Endometrial microvascular endothelial cells (primary cell): ENCODE measurements around the gene USH1G. TPM values are rescaled to one million over a fixed set of nuclear protein-coding genes. Genes with fewer than 3 reads are reported as not detected.
"Not testable (repeated sequence)": the region's sequence is repeated elsewhere in the genome, so short reads cannot be mapped to it uniquely, and the experiment has no call there.

Source experiments
- in situ Hi-C: cut with HindIII; loops from 2 replicates; pipeline ENCODE4 v1.10.0; 2017; ENCODE audit warnings: low sequenced_read_pairs, low pct_unique_long_range_greater_than_20kb; ENCODE audit errors: inconsistent ontology term
- total RNA-seq: library from RNA; depleted of rRNA; stranded (reverse); fragments of >200 nt; gene quantifications from one replicate; pipeline ENCODE4 v1.2.3, GENCODE V29; 2015; ENCODE audit errors: inconsistent ontology term

The USH1G gene
- total RNA-seq, 1 donor from 2014 or later = not detected

DNA sequence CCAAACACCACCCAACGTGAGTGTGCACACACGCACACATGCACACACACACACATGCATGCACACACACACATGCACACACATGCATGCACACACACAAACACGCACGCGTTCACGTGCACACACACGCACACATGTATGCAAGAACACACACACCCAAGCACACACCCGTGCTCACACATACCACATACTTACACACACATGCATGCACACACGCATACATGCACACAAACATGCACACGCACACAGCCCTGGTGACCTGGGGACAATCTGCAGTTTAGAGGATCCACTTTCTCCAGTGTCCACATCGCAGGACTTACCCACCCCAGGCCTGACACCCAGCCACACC lies 6.2 kb downstream of the USH1G start:
- in situ Hi-C loops = no loop called here

DNA sequence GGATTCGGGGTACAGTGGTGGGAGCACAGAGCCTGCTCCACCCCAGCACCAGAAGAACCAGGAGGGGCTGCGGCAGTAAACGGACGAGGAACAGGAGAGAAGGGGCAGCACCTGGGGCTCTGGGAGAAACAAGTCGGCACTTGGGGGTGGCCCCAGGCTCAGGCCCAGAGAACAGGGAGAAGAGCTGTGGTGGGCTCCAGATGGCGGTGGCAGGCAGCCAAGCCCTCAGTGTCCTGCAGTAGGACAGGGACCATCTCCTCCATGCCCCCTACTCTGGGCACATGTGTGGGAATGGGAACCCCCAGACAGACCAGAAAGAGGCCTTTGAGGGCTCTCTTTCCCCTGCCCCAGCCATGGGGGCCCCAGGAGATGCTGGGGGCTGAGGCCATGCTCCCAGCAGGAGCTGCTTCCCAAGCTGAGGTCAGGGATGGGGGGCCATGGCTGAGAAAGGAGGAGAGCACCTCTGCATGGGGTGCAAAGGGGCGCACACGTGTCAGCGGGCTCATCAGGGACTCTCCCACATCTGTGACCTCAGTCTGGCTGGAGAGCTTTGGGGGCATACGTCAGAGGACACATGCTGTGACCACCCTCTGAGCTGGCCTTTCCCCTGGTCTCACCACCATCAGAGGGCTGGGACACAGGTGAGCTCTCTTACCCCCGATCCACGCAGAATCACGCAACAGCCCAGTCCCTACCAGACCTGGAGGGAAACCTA lies 6.8 kb downstream of the USH1G start:
- in situ Hi-C loops = no loop called here

DNA sequence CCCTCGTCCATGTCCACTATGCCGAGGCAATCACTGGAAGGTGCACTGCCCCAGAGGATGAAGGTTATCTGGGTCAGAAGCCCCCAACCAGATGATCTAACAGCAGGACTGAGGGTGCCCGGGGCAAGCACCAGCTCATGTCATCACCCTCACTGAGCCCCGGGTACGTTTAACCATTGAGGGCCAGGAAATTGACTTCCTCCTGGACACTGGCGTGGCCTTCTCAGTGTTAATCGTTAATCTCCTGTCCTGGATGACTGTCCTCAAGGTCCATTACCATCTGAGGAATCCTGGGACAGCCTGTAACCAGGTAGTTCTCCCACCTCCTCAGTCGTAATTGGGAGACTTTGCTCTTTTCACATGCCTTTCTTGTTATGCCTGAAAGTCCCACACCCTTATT lies 11.6 kb downstream of the USH1G start:
- in situ Hi-C loops = not testable (repeated sequence)

DNA sequence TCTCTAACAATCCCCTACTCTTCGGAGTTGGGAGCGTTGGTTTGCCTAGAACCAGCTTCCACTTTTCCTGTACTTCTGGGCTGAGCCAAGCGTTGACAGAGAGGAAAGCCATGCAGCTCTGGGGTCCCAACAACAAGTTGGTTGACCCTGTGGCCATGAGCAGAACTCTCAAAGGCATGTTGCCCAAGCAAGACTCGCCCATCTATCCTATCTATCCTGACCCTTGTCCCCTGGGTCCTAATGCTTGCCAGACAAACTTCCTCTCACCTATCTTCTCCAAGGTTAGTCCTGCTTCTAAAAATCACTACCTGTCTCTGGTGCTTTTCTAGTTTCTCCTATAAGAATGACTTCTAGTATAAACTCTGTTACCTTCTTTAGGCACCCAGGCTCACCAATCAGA lies 14.0 kb downstream of the USH1G start:
- in situ Hi-C loops = not testable (repeated sequence)

DNA sequence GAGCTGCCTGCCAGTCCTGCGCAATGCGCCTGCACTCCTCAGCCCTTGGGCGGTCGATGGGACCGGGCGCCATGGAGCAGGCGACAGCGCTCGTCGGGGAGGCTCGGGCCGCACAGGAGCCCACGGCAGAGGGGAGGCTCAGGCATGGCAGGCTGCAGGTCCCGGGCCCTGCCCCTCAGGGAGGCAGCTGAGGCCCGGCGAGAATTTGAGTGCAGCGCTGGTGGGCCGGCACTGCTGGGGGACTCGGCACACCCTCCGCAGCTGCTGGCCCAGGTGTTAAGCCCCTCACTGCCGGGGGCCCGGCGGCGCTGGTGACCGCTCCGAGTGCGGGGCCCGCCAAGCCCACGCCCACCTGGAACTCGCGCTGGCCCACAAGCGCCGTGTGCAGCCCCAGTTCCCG lies 16.0 kb downstream of the USH1G start:
- in situ Hi-C loops = no loop called here

DNA sequence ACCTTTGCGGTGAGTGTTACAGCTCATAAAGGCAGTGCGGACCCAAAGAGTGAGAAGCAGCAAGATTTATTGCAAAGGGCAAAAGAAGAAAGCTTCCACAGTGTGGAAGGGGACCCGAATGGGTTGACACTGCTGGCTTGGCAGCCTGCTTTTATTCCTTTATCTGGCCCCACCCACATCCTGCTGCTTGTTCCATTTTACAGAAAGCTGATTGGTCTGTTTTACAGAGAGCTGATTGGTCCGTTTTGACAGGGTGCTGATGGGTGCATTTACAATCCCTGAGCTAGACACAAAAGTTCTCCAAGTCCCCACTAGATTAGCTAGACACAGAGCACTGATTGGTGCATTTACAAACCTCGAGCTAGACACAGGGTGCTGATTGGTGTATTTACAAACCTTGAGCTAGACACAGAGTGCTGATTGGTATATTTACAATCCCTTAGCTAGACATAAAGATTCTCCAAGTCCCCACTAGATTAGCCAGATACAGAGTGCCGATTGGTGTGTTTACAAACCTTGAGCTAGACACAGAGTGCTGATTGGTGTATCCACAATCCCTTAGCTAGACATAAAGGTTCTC lies 16.8 kb downstream of the USH1G start:
- in situ Hi-C loops = not testable (repeated sequence)

DNA sequence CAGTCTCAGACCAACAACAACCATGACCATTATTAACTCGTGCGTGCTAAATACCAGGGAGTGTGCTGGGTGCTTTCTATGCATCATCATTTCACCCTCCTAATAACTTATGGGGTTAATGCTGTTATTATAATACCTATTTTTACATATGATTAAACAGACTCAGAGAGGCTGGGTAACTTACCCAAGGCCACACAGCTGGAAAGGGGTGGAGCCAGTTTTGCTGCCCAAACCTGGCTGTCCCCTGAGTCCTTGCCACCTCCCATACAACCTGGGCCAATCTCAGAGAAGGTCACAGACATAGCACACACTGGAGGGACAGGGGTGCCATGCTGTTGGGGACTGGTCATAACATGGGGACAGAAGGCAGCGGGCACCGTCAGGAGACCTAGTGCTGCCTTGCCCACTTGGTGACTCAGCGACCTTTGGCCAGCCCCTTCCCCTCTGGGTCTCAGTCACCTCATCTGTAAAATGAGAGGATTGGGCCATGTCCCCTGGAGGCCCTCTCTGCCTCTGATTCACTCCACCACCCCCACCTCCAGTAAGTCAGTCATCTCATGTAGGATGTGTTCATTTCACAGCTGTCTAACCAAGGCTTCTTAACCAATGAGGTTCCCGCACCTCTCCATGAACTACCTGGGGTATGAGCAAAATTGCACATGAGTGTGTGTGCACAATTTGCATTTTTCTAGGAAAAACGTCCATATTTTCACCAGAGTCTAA lies 18.2 kb downstream of the USH1G start:
- in situ Hi-C loops = no loop called here

DNA sequence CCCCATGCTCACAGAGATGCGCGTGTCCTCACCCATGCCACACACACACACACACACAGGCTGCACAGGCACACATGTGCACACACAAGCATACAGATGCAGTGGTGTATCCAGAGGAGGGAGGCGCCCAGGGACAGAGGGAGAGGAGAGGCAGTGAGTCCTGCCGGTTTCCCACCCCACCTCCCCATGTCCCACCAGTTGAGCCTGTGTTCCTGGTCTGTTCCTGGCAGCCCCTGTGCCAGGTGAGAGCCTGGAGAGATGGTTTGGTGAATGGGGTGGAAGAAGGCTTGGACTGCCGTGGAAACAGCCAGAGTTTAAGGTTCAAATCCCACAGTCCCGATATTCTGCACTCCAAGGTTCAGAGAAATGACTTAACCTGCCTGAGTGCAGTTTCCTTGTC lies 19.4 kb downstream of the USH1G start:
- in situ Hi-C loops = no loop called here

DNA sequence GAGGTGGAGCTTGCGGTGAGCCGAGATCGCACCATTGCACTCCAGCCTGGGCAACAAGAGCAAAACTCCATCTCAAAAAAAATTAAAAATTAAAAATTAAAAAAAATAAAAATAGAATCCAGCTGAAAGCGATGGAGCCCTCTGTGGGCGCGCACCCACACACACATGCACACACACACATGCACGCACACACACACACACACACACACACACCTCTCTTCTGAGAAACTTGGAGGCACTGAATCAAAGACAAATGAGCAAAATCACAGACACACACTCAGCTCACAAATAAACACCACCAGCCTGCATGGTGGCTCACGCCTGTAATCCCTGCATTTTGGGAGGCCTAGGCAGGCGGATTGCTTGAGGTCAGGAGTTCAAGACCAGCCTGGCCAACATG lies 20.0 kb downstream of the USH1G start:
- in situ Hi-C loops = no loop called here

DNA sequence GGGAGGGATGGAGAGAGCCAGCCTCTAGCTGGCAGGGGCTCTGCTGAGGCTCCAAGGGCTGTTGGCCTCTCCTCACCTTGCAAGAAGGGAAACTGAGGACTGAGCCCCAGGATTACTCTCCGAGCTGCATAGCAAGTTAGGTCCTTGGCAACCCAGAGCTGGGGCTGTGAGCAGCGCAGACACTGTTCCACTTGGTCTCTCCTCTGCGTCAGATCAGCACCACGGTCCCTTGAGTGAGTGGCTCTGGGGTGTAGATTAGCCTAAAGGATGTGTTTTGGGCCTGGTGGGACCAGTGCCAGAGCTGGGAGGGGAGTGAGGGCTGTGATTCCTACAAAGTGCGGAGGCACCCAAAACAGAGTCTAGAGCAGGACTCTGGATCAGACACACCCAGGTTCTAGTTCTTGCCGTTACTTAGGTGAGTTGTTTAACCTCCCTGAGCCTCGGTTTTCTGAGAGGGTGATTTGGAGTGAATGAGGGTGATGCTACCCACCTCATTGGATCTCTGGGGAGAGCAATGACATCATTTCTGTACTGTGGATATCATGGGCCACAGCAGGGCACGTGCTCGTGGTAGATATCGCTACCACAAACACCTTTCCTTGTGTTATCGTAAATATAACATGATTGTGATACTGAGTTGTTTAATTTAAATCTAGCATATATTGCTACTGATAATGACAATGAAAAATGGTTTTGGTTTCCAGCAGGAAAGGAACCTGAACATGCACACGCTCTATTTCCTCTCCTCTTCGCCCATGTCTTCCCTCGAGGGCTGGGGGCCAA lies 21.5 kb downstream of the USH1G start:
- in situ Hi-C loops = no loop called here

DNA sequence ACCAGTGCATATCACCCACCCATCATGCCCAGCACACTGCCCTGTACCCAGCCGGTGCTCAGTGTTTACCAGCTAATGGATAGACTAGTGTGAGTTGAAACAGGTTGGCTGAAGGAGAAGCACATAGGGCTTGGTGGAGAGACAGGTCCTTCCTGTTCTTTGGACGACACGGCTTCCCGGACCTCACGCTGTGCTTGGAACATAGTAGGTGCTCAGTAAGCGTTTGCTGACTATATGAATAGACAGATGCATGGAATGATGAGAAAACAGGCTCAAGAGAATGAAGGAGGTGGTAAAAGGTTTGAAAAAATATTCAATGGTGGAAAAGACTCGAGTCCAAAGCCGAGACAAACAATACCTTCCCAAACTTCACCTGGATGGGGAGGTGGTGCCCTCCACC lies 22.8 kb downstream of the USH1G start:
- in situ Hi-C loops = no loop called here

DNA sequence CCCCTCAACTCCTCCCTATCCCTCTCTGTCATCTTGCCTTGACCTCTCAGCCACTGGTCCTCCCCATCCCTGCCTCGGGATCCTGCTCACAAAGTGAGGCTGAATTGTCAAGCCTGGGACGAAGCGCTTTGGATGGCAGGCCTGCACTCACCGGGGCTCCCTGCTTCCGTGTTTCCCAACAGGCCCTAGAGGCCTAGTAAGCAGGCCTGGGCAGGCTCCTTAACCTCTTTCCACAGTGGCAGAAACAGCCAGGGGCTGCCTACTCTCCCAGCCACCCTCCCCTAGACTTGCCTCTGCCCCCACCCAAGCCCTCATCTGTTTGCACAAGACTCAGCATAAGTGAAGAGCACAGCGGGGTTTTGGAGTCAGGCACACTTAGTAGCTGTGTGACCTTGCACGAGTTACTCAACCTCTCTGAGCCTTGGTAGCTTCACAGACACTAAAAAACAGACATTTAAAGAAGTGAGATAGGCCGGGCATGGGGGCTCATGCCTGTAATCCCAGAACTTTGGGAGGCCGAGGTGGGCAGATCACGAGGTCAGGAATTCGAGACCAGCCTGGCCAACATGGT lies 24.6 kb downstream of the USH1G start:
- in situ Hi-C loops = no loop called here

DNA sequence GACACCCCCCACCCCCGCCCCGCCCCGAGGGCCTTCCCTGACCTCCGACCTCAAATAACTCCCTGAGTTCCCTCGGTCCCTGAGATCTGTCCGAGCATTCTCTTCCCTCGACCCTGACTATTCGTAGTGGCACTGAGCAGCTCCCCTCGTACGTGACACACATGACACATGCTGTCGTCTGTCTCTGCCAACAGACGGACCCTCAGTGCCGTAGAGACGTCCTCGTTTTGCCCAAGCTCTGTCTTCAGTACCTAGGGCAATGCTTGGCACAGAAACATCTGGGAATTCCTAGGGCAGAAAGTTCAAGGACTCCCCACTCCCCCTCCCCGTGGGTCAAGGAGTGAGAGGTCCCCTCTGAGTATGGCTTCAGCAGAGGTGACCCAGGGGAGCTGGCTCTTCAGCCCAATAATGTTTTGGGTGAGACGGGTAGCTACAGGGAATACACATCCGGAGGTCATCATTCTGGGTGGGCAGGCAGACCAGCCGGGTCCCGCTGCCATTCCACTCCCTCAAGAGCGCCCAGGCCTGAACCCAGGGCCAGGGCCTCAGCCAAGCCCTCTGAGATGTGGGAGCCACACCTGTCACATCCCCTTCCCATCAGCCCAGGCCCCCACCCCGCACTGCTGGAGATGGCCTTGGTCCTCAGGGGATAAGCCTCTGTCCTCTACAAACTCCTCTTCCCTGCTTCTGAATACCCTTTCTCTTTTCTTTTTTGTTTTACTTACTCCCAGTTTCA lies 29.0 kb downstream of the USH1G start:
- in situ Hi-C loops = no loop called here

DNA sequence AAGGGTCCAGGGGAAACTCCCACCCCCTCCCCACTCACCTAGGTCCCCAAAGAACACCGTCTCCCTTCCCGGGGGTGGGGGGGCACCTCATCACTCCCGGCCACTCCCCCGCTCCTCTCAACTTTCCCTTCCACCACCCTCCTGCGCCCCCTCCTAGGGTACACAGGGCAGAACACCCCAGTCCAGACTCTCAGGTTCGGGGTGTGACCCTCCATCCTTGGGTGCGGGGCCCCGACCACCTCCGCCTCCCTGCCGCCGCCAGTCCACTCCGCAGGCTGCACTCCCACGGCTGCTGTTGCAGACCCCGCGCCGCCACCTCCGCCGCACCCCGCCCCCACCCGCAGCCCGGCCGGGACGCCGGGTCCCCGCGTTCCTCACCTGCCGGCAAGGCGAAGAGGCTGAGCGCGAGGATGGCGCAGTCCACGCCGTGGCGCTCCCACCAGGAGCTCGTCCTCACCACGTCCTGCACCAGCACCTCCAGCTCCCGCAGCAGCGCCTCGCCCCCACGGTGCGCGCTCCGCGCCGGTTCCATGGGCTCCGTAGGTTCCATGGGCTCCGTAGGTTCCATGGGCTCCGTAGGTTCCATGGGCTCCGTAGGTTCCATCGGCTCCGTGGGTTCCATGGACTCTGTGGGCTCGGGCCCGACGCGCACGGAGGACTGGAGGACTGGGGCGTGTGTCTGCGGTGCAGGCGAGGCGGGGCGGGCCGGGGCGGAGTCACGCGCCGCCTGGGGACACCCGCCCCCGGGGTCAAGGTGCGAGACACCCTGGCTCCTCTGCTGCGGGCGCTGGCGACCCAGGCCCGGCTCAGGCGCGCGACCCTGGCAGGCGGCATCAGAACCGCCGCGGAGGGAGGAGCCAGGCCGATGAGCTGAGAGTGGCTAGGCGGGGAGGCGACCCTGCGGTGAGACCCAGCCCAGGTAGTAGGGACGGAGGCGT lies 29.8 kb downstream of the USH1G start, which contains the start of gene FADS6:
Gene FADS6 (minus strand): TSS at position 660 of the 938 bp plus-strand sequence. CDS start 38 bp downstream, at position 622.
- in situ Hi-C loops = no loop called here

DNA sequence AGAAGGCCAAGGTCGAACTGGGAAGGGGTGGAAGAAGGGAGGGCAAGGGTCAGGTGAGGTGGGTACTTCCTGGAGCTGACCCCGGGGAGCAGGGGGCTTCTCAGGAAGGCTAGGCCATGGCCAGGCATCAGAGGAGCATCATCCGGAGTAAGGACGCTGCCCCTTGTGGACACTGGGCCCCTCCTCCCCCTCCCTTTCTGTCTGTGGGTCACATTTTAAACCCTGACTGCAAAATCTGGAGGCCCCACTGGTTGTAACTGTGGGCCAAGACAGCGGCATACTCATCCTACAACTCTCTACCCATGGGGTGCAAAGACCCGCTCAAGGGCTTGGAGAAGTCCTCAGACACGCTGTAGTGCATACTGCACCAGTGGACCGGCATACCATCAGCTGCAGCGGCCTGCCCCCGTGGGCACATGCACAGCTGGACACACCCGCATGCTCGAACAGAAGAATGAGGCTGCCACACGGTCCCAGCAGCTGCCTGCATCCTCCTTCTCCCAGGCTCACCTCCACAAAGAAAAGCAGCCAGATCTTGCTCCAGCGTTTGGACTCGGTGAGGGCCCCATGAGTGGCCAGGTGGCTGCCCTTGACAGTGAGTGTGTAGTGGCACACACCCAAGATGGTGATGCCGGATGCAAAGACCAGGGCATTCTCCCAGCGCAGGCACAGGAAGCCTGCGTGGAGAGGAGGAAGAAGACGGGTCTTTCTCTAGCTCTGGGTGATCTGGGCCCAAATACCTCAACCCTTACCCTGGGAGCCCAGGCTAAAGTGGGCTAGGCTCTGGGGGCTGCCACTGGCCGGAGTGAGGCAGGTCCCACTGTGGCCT lies 30.8 kb downstream of the USH1G start:
- in situ Hi-C loops = no loop called here

DNA sequence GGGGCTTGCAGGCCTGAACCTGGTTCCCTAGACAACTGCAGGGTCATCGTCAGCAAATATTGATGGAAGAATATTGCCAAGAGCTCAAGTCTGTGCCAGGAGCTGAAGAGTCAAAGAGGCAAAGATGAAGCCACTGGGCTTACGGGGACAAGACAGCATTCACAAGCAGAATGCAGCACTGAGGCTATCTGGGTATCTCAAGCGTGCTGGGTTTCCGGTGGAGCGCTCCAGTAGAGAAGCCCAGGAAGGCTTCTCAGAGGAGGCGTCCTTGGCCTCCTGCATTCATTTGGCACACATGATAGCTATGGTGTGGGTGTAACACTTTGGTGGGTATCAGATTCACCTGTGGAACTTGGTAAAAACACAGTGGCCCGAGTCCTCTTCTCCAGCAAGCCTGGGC lies 32.5 kb downstream of the USH1G start:
- in situ Hi-C loops = no loop called here

DNA sequence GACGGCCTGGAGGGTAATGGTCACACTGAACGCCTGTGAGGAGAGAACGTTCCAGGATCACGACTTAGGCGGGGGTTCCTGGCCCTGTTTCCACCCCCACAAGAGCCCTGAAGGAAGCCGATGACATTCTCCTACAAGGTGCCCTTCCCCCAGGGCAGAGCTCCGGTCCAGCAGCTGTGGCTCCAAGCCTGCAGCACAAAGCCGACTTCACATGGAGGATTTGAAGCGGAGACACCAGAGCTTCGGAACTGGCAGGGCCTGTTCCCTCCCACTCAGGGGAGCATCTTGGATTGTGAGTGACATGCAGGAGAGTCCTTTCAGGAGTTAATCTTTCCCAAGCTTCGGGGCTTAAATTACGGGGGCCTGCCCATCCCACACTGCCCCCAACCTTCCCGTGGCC lies 34.6 kb downstream of the USH1G start:
- in situ Hi-C loops = no loop called here
